HPDE6-E6E7 (cell line): ENCODE data around the gene SDF2.

ENCODE experiments used
- DNase-seq: peaks from one replicate; pipeline ENCODE4 v3.0.0; 2011; ENCODE audit warnings: missing footprints; ENCODE audit errors: extremely low spot score

Gene SDF2

GRCh38 chr17:28661635-28662526, at the start of gene SDF2, which contains the start of gene SUPT6H:
Gene SDF2, minus strand, starts transcription at chr17:28661906. Its CDS starts 30 bp downstream, at chr17:28661876.
Gene SUPT6H, plus strand, starts transcription at chr17:28662205. Its CDS starts 11,197 bp downstream, at chr17:28673402.
- peak; percentile 87 for DNase-seq

- peak; percentile 84 for DNase-seq
Measured at GRCh38 chr17:28710861-28711722, 49.4 kb upstream of the SDF2 start.

GRCh38 chr17:28707339-28707720, 45.6 kb upstream of the SDF2 start:
- no peak for DNase-seq

- no peak for DNase-seq
Measured at GRCh38 chr17:28706471-28707338, 45.0 kb upstream of the SDF2 start.

GRCh38 chr17:28705728-28706334, 44.1 kb upstream of the SDF2 start:
- DNase-seq = no peak

GRCh38 chr17:28705074-28705659, 43.5 kb upstream of the SDF2 start:
- no peak for DNase-seq

GRCh38 chr17:28704219-28704858, 42.6 kb upstream of the SDF2 start:
- no peak for DNase-seq

GRCh38 chr17:28703552-28704218, 42.0 kb upstream of the SDF2 start:
- no peak for DNase-seq

GRCh38 chr17:28702752-28703150, 41.0 kb upstream of the SDF2 start:
- DNase-seq = no peak

- DNase-seq = no peak
Measured at GRCh38 chr17:28702026-28702751, 40.5 kb upstream of the SDF2 start.

- DNase-seq = no peak
Measured at GRCh38 chr17:28700830-28701492, 39.3 kb upstream of the SDF2 start.

- no peak for DNase-seq
Measured at GRCh38 chr17:28700278-28700677, 38.6 kb upstream of the SDF2 start.

- DNase-seq = no peak
Measured at GRCh38 chr17:28698253-28698941, 36.7 kb upstream of the SDF2 start.

- DNase-seq = no peak
Measured at GRCh38 chr17:28693869-28694268, 32.2 kb upstream of the SDF2 start.

GRCh38 chr17:28689011-28689410, 27.3 kb upstream of the SDF2 start:
- no peak for DNase-seq

- DNase-seq = no peak
Measured at GRCh38 chr17:28688481-28688880, 26.8 kb upstream of the SDF2 start.

GRCh38 chr17:28686296-28686695, 24.6 kb upstream of the SDF2 start:
- no peak for DNase-seq

- DNase-seq = no peak
Measured at GRCh38 chr17:28685366-28685765, 23.7 kb upstream of the SDF2 start.
